ENCODE measurements around the gene PDCD11.
A peak's percentile ranks its signal among the peaks of the same experiment; 100 is the strongest.

PDCD11 gene

GRCh38 chr10:103419101-103419500 lies 22.7 kb downstream of the PDCD11 start:
- no peak for DNase-seq

GRCh38 chr10:103423748-103424147 lies 27.3 kb downstream of the PDCD11 start:
- DNase-seq, result no peak

- DNase-seq, result no peak
Measured at GRCh38 chr10:103427866-103428265, 31.4 kb downstream of the PDCD11 start.

- DNase-seq, result no peak
Measured at GRCh38 chr10:103428989-103429643, 32.7 kb downstream of the PDCD11 start.

GRCh38 chr10:103429647-103430046 lies 33.2 kb downstream of the PDCD11 start:
- no peak for DNase-seq

- no peak for DNase-seq
Measured at GRCh38 chr10:103431902-103432301, 35.5 kb downstream of the PDCD11 start.

GRCh38 chr10:103433858-103434257 lies 37.4 kb downstream of the PDCD11 start:
- no peak for DNase-seq

GRCh38 chr10:103439776-103440175 lies 43.4 kb downstream of the PDCD11 start:
- no peak for DNase-seq

GRCh38 chr10:103440416-103440815 lies 44.0 kb downstream of the PDCD11 start:
- no peak for DNase-seq

GRCh38 chr10:103441206-103441605 lies 44.8 kb downstream of the PDCD11 start:
- DNase-seq, result no peak

GRCh38 chr10:103441611-103442010 lies 45.2 kb downstream of the PDCD11 start:
- no peak for DNase-seq

- no peak for DNase-seq
Measured at GRCh38 chr10:103442031-103442461, 45.6 kb downstream of the PDCD11 start.

GRCh38 chr10:103443475-103444185 lies 47.2 kb downstream of the PDCD11 start:
- no peak for DNase-seq

GRCh38 chr10:103444478-103444877 lies 48.1 kb downstream of the PDCD11 start:
- DNase-seq, result no peak

- no peak for DNase-seq
Measured at GRCh38 chr10:103445366-103445765, 48.9 kb downstream of the PDCD11 start.

GRCh38 chr10:103445767-103446567 lies 49.5 kb downstream of the PDCD11 start:
- no peak for DNase-seq

GRCh38 chr10:103447187-103447586 lies 50.8 kb downstream of the PDCD11 start:
- DNase-seq, result no peak

GRCh38 chr10:103448746-103449145 lies 52.3 kb downstream of the PDCD11 start:
- DNase-seq, result no peak

- DNase-seq, result no peak
Measured at GRCh38 chr10:103449208-103450144, 53.0 kb downstream of the PDCD11 start.

- no peak for DNase-seq
Measured at GRCh38 chr10:103450201-103450695, 53.8 kb downstream of the PDCD11 start.

GRCh38 chr10:103451091-103451813 lies 54.8 kb downstream of the PDCD11 start:
- DNase-seq, result peak; percentile 44

Measured in COR-L47 (cell line).